ENCODE results near the gene FEM1C.

GRCh38 chr5:115557667-115558387, 13.3 kb upstream of the FEM1C start:
- no peak for TF ChIP-seq CTCF (conservative IDR thresholded peaks at IDR 0.05; ENCODE audit: low read depth, low read length)
- no peak for TF ChIP-seq POLR2A (IDR thresholded peaks at IDR 0.05; ENCODE audit: low read depth, low read length)
- TF ChIP-seq CEBPB (IDR thresholded peaks at IDR 0.05; ENCODE audit: low read depth, low read length), result no peak
- TF ChIP-seq RAD21 (IDR thresholded peaks at IDR 0.05; ENCODE audit: low read length), result no peak
- TF ChIP-seq MXI1 (IDR thresholded peaks at IDR 0.05; ENCODE audit: borderline replicate concordance, low read depth, low read length), result no peak
- no peak for TF ChIP-seq MAZ (IDR thresholded peaks at IDR 0.05; ENCODE audit: borderline replicate concordance, low read depth, low read length)
- no peak for TF ChIP-seq SMC3 (IDR thresholded peaks at IDR 0.05; ENCODE audit: low read depth, low read length)
- TF ChIP-seq USF2 (IDR thresholded peaks at IDR 0.05; ENCODE audit: low read depth, low read length), result no peak
- TF ChIP-seq FOS (IDR thresholded peaks at IDR 0.05; ENCODE audit: low read depth, low read length), result no peak
- no peak for TF ChIP-seq RCOR1 (IDR thresholded peaks at IDR 0.05; ENCODE audit: insufficient replicate concordance, low read length)
- no peak for TF ChIP-seq RFX5 (IDR thresholded peaks at IDR 0.05; ENCODE audit: low read depth, low read length)
